Heart right ventricle (tissue), 16 donors: ENCODE results near the gene EFNA5. TPM values are rescaled to one million over a fixed set of nuclear protein-coding genes. Genes with fewer than 3 reads are reported as not detected.

Source experiments
- ATAC-seq, 8 donors: fragments of 200-7000 bp; cut with Tn5 transposase; one replicate each; pipeline ENCODE4 v1.9.1; 2020; ENCODE audit warnings: mild to moderate bottlenecking in 8 of 8, moderate library complexity in 8 of 8, moderate number of reproducible peaks in 1 of 8
- DNase-seq, 2 donors: peaks; one replicate each; pipeline ENCODE4 v3.0.0-alpha.2; 2020
- H3K27ac ChIP-seq, 10 donors: fragments of 200-600 bp; sonication (generic) in 2 of 10; one replicate each; pipeline versions ENCODE4 v1.5.0 to v1.8.0; 2020 to 2022; ENCODE audit warnings: mild to moderate bottlenecking in 3 of 10
- H3K27me3 ChIP-seq, 7 donors: fragments of 200-600 bp; one replicate each; pipeline ENCODE4 v1.8.0; 2021 to 2022; ENCODE audit warnings: mild to moderate bottlenecking in 2 of 7
- H3K36me3 ChIP-seq, 9 donors: fragments of 200-600 bp; sonication (generic) in 1 of 9; one replicate each; pipeline versions ENCODE4 v1.5.0 to v1.8.0; 2020 to 2022; ENCODE audit warnings: mild to moderate bottlenecking in 2 of 9
- H3K4me1 ChIP-seq, 9 donors: fragments of 200-600 bp; sonication (generic) in 1 of 9; one replicate each; pipeline versions ENCODE4 v1.5.0 to v1.8.0; 2020 to 2022; ENCODE audit warnings: mild to moderate bottlenecking in 4 of 9
- H3K4me3 ChIP-seq, 10 donors: fragments of 200-600 bp; sonication (generic) in 2 of 10; one replicate each; pipeline versions ENCODE4 v1.5.0 to v1.8.0; 2020 to 2022; ENCODE audit warnings: mild to moderate bottlenecking in 7 of 10, moderate library complexity in 2 of 10
- H3K9me3 ChIP-seq, 11 donors: fragments of 200-600 bp in 10 of 11; sonication (generic) in 2 of 11; one replicate each; pipeline versions ENCODE4 v1.5.0 to v1.8.0; 2013 to 2022; ENCODE audit warnings: mild to moderate bottlenecking in 2 of 11, control low read depth in 1 of 11, moderate library complexity in 1 of 11
- WGBS, 2 donors: extraction: QIAGEN DNeasy Blood & Tissue Kit; methylation state at CpG; one replicate each; pipeline ENCODE4 v1.1.7; 2013; ENCODE audit warnings: inconsistent platforms in 1 of 2; 5-methylcytosine and 5-hydroxymethylcytosine counted together
- intact Hi-C, 10 donors: fragments of 100-400 bp; cut with DNase I; formaldehyde crosslinking; loops; one replicate each; pipeline versions ENCODE4 v1.11.1 to v1.14.2; 2022
- long read RNA-seq, 3 donors: library from polyadenylated mRNA; unstranded; transcript quantifications; one replicate each; pipeline ENCODE4 v2.0.0, GENCODE V29; 2020 to 2021
- polyA plus RNA-seq, 2 donors: library from polyadenylated mRNA; stranded (reverse); fragments of 200-250 nt; gene quantifications; one replicate each; pipeline ENCODE4 v1.2.3, GENCODE V29; 2013
- total RNA-seq, 10 donors: library from RNA; stranded (reverse); fragmentation: NEBNext Ultra II Directional in 3 of 10; extraction: Animal tissue kit (Norgen Biotek cat#: 25700) in 3 of 10; gene quantifications; one replicate each; pipeline versions ENCODE4 v1.2.1 to v1.2.4, GENCODE V29; 2021 to 2023
- TF ChIP-seq, protein P1 (sequence below), 9 donors: fragments of 200-600 bp; sonication (generic) in 2 of 9; IDR thresholded peaks; one replicate each; pipeline versions ENCODE4 v1.5.0 to v1.8.0; 2021 to 2022; ENCODE audit warnings: antibody characterized with exemption in 9 of 9, mild to moderate bottlenecking in 5 of 9, moderate library complexity in 1 of 9
- donor health status: Arrhythmogenic right ventricular cardiomyopathy.
- donor health status: ischemic (EF 13 %, LVEDD 7.1; RV severe dilation, severe dysfunction).
- donor health status: healthy with polysubstance abuse.
- donor health status: DM: no; HTN: yes; CAD: no.
- donor health status: DM: no; HTN: no; CAD: no.
- donor health status: ischemic (EF 25% LVEDD 6.9; RV normal size, moderate dysfunction).
- donor health status: ischemic (EF 25% LVEDD 5.7; RV mildly dilated, moderate dysfunction).
- donor health status: healthy.
- donor health status: DM: yes; HTN: yes; CAD: no.
- donor health status: Ischemic cardiomyopathy.
- donor health status: ischemic (EF 35%, LVEDD 5.7; RV mildly dilated, moderate dysfunction).
- donor health status: nonischemic (EF 11% LVEDD 7.7; RV severe dilation, severe dysfunction).
- donor health status: DM: yes; HTN: yes; CAD: no.
- donor health status: PGD.
- donor health status: ischemic (EF 29% LVEDD 5.4; RV normal size, mild dysfunction).
- donor health status: nonischemic (EF 23%, LVEDD 6.1; RV moderate dilation, normal function).

The EFNA5 gene
- total RNA-seq (10 to 100 TPM; 24.4 to 49.4 (median 35.2) TPM), polyA plus RNA-seq (1 to 10 TPM; 6.9 to 9.1 TPM)
- long read RNA-seq, donor 1, partial matches to known transcripts = 0 of 7 reads
- long read RNA-seq, donor 1, other reads (novel, unspliced or antisense) = 7 of 7 reads
- long read RNA-seq, donor 2, partial matches to known transcripts = 0 of 1 reads
- long read RNA-seq, donor 2, other reads (novel, unspliced or antisense) = 1 of 1 reads
- long read RNA-seq, donor 3, partial matches to known transcripts = 0 of 47 reads
- long read RNA-seq, donor 3, other reads (novel, unspliced or antisense) = 47 of 47 reads

GRCh38 chr5:107670932-107671741 lies at the start of gene EFNA5:
EFNA5 (minus strand) TSS chr5:107670937.
- H3K27ac ChIP-seq = peak within 1 kb of the TSS; percentile 77 to 93 (median 86)

GRCh38 chr5:107719034-107719606 lies 48.4 kb upstream of the EFNA5 start:
- TF ChIP-seq, protein P1, sequence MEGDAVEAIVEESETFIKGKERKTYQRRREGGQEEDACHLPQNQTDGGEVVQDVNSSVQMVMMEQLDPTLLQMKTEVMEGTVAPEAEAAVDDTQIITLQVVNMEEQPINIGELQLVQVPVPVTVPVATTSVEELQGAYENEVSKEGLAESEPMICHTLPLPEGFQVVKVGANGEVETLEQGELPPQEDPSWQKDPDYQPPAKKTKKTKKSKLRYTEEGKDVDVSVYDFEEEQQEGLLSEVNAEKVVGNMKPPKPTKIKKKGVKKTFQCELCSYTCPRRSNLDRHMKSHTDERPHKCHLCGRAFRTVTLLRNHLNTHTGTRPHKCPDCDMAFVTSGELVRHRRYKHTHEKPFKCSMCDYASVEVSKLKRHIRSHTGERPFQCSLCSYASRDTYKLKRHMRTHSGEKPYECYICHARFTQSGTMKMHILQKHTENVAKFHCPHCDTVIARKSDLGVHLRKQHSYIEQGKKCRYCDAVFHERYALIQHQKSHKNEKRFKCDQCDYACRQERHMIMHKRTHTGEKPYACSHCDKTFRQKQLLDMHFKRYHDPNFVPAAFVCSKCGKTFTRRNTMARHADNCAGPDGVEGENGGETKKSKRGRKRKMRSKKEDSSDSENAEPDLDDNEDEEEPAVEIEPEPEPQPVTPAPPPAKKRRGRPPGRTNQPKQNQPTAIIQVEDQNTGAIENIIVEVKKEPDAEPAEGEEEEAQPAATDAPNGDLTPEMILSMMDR (IDR thresholded peaks at IDR 0.05) = no peak
- 77 to 84% methylated on average over 6 of the region's 6 CpGs for WGBS, 2 donors
- no peak overlapping the region for H3K4me3 ChIP-seq

More at GRCh38 chr5:107670932-107671741, at the start of gene EFNA5:
- H3K36me3 ChIP-seq = no peaks in the 10 kb centered on the region
- ATAC-seq (peak; percentile 11 to 43 (median 23)), DNase-seq (peak; percentile 21 to 38)
- H3K9me3 ChIP-seq = no peaks in the 10 kb centered on the region
- intact Hi-C loops = loop anchor here in 7 of 10 donors (5.0 to 10.0 kb wide), 10 partner anchors 99 to 756 kb away; no protein-coding TSS in a partner anchor
- peak within 1 kb of the TSS; percentile 44 to 73 (median 64) for H3K4me3 ChIP-seq
- TF ChIP-seq, protein P1 (IDR thresholded peaks at IDR 0.05) = no peak
- H3K27me3 ChIP-seq = peaks cover 0 to 92% (median 29%) of the 10 kb centered on the region in 7 donors
- H3K4me1 ChIP-seq = peaks cover 0 to 42% (median 35%) of the 10 kb centered on the region in 9 donors
- 0% methylated on average over 74 to 84 of the region's 84 CpGs for whole genome bisulfite sequencing, 2 donors

DNA sequence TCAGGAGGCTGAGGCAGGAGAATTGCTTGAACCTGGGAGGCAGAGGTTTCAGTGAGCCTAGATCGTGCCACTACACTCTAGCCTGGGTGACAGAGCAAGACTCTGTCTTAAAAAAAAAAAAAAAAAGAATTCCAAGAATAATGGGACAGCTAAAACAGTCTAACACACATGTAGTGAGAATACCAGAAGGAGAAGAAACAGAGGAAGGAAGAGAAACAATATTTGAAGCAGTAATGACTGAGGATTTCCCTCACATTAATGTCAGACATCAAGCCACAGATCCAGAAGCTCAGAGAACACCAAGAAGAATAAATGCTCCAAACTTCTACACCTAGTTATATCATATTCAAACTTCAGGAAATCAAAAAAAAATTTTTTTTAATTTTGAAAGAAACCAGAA lies 47.1 kb upstream of the EFNA5 start:
- 84 to 85% methylated on average over 1 of the region's 1 CpG for WGBS, 2 donors
- DNase-seq (no peak), ATAC-seq (no peak)
- TF ChIP-seq, protein P1 (IDR thresholded peaks at IDR 0.05) = no peak
- Histone ChIP-seq H3K4me1 (no peaks in the 10 kb centered on the region), H3K27ac (no peak overlapping the region), H3K4me3 (no peak overlapping the region), H3K36me3 (no peaks in the 10 kb centered on the region), H3K27me3 (no peaks in the 10 kb centered on the region), H3K9me3 (peaks cover 0 to 49% (median 13%) of the 10 kb centered on the region in 11 donors)
- intact Hi-C loops = no loop called here

More at GRCh38 chr5:107719034-107719606, 48.4 kb upstream of the EFNA5 start:
- no peaks in the 10 kb centered on the region for H3K36me3 ChIP-seq
- DNase-seq = no peak
- no peak for ATAC-seq
- peaks cover 0 to 55% (median 13%) of the 10 kb centered on the region in 11 donors for H3K9me3 ChIP-seq
- H3K27me3 ChIP-seq = no peaks in the 10 kb centered on the region
- intact Hi-C loops = no loop called here
- no peaks in the 10 kb centered on the region for H3K4me1 ChIP-seq
- H3K27ac ChIP-seq = no peak overlapping the region

DNA sequence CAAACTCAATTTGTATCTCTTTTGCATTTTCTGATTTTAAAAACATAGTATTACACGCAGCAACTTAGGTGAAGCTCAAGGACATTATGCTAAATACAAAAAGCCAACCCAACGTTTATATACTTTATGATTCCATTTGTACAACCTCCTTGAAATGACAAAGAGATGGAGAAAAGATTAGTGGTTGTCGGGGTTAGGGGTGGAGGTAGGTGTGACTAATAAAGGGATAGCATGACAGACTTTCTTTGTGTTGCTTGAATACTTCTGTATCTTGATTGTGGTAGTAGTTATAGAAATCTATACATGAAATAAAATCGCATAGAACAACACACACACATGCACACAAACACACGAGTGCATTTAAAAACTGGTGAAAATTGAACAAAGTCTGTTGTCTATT lies 42.5 kb upstream of the EFNA5 start:
- no peaks in the 10 kb centered on the region for H3K4me1 ChIP-seq
- ATAC-seq (no peak), DNase-seq (no peak)
- 80% methylated on average over 5 of the region's 5 CpGs for WGBS, 2 donors
- peaks cover 0 to 18% (median 0%) of the 10 kb centered on the region in 11 donors for H3K9me3 ChIP-seq
- TF ChIP-seq, protein P1 (IDR thresholded peaks at IDR 0.05) = no peak
- no peaks in the 10 kb centered on the region for H3K36me3 ChIP-seq
- intact Hi-C loops = no loop called here
- H3K4me3 ChIP-seq = no peak overlapping the region
- H3K27me3 ChIP-seq = no peaks in the 10 kb centered on the region
- no peak overlapping the region for H3K27ac ChIP-seq
